PC-3 (cell line): ENCODE measurements around the gene PIM1. TPM values are rescaled to one million over a fixed set of nuclear protein-coding genes. Genes with fewer than 3 reads are reported as not detected.

ENCODE experiments used
- ATAC-seq: fragments of 200-7000 bp; cut with Tn5 transposase; 2 replicates; pipeline ENCODE4 v1.9.1; 2020; ENCODE audit warnings: mild to moderate bottlenecking, moderate library complexity
- BruUV-seq: library from RNA; stranded (reverse); fragments of 400-500 nt; replicated peaks from 2 replicates; lab custom pipeline; 2021; lab: Mats Ljungman, UMichigan
- CTCF ChIA-PET: fragments of 300-600 bp; sonication (Branson Sonifier 250); formaldehyde crosslinking; loops from one replicate; lab custom pipeline; 2022; ENCODE audit warnings: antibody characterized with exemption; lab: Charles Lee
- POLR2A ChIA-PET: fragments of 300-600 bp; sonication (Branson Sonifier 250); formaldehyde crosslinking; loops from one replicate; lab custom pipeline; 2022; ENCODE audit warnings: antibody characterized with exemption; ENCODE audit not compliant: unreplicated experiment; lab: Charles Lee
- DNase-seq: peaks from one replicate; pipeline ENCODE4 v3.0.0-alpha.2; 2015
- H2AFZ ChIP-seq: fragments of 300-600 bp; sonication (generic); 2 replicates; pipeline ENCODE4 v1.6.0; 2016; ENCODE audit warnings: antibody characterized with exemption, low read length
- H3F3A ChIP-seq: fragments of 300-600 bp; sonication (generic); one replicate; pipeline ENCODE4 v1.6.0; 2017; ENCODE audit warnings: antibody characterized with exemption, low read length, control low read depth, mild to moderate bottlenecking; ENCODE audit not compliant: unreplicated experiment
- H3K27ac ChIP-seq: fragments of 300-600 bp; sonication (generic); 2 replicates; pipeline ENCODE4 v1.5.1; 2016; ENCODE audit warnings: mild to moderate bottlenecking, low read length
- H3K27me3 ChIP-seq: fragments of 300-600 bp; sonication (generic); 2 replicates; pipeline ENCODE4 v1.6.1; 2016; ENCODE audit warnings: low read length, mixed read lengths
- H3K36me3 ChIP-seq: fragments of 300-600 bp; sonication (generic); 2 replicates; pipeline ENCODE4 v1.6.1; 2016; ENCODE audit warnings: low read depth, mixed run types, low read length, mixed read lengths
- H3K4me1 ChIP-seq: fragments of 300-600 bp; sonication (generic); 2 replicates; pipeline ENCODE4 v1.5.1; 2016; ENCODE audit warnings: low read length; ENCODE audit not compliant: insufficient read depth
- H3K4me2 ChIP-seq: fragments of 300-600 bp; sonication (generic); 2 replicates; pipeline ENCODE4 v1.6.0; 2016; ENCODE audit warnings: low read length
- H3K4me3 ChIP-seq: fragments of 300-600 bp; sonication (generic); 2 replicates; pipeline ENCODE4 v1.5.1; 2016; ENCODE audit warnings: mild to moderate bottlenecking, low read length, mixed read lengths
- H3K79me2 ChIP-seq: fragments of 300-600 bp; sonication (generic); 2 replicates; pipeline ENCODE4 v1.6.1; 2017; ENCODE audit warnings: low read length, mixed read lengths
- H3K9ac ChIP-seq: fragments of 300-600 bp; sonication (generic); 2 replicates; pipeline ENCODE4 v1.6.0; 2016; ENCODE audit warnings: mild to moderate bottlenecking, low read length
- H3K9me2 ChIP-seq: fragments of 300-600 bp; sonication (generic); replicated peaks from 2 replicates; pipeline ENCODE4 v1.6.1; 2016; ENCODE audit warnings: mixed run types, low read length, mixed read lengths
- H3K9me3 ChIP-seq: fragments of 300-600 bp; sonication (generic); 2 replicates; pipeline ENCODE4 v1.6.1; 2016; ENCODE audit warnings: low read length, mixed read lengths
- H4K20me1 ChIP-seq: fragments of 300-600 bp; sonication (generic); 2 replicates; pipeline ENCODE4 v1.6.1; 2016; ENCODE audit warnings: low read length, mixed read lengths
- EZH2 ChIP-seq: fragments of 300-600 bp; sonication (generic); IDR thresholded peaks from one replicate; pipeline ENCODE4 v1.6.1; 2017; ENCODE audit warnings: antibody characterized with exemption, mild to moderate bottlenecking, low read length; ENCODE audit not compliant: unreplicated experiment
- EZH2phosphoT487 ChIP-seq: fragments of 300-600 bp; sonication (generic); IDR thresholded peaks from 2 replicates; pipeline ENCODE4 v1.6.1; 2018; ENCODE audit warnings: mild to moderate bottlenecking, antibody characterized with exemption, low read length, borderline replicate concordance
- intact Hi-C: fragments of 100-400 bp; cut with micrococcal nuclease; formaldehyde crosslinking; loops from 2 replicates; pipeline ENCODE4 v1.9.0; 2023
- total RNA-seq: library from RNA; depleted of rRNA; stranded (reverse); fragments of >200 nt; gene quantifications from 2 replicates; pipeline ENCODE4 v1.2.3, GENCODE V29; 2014
- TF ChIP-seq, protein P1 (sequence below): fragments of 300-600 bp; sonication (generic); conservative IDR thresholded peaks from 2 replicates; pipeline ENCODE4 v1.5.1; 2017; ENCODE audit warnings: antibody characterized with exemption, low read depth, mild to moderate bottlenecking, low read length

PIM1 gene
- total RNA-seq, 1 experiment from 2014 or later: 74.1 TPM

DNA sequence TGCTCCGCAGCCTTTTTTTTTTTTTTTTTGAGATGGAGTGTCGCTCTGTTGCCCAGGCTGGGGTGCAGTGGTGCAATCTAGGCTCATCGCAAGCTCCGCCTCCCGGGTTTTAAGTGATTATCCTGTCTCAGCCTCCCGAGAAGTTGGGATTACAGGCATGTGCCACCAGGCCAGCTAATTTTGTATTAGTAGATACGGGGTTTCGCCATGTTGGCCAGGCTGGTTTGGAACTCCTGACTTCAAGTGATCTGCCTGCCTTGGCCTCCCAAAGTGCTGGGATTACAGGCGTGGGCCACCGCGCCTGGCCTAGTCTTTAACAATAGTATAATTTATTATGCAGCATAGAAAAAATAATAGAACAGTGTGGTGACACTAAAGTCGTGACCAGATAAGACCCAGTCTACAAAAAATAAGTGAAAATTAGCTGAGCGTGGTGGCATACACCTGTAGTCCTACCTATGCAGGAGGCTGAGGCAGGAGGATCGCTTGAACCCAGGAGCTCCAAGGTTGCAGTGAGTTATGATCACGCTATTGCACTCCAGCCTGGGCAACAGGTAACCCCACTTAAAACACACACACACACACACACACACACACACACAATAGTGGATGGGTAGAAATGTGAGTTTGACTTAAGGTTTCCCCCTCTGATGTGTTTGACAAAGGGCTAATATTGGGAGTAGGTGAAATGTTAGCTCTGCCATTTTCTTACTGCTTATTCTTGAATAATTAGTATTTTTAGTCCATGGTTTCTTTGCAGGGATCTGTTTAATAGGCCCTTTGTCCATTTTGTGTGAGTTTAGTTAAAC is 6.5 kb downstream of the PIM1 start:
- H3K27ac ChIP-seq: no peak overlapping the region
- no peaks in the 10 kb centered on the region for H3K9me3 ChIP-seq
- TF ChIP-seq EZH2phosphoT487 (no peak), EZH2 (no peak)
- TF ChIP-seq, protein P1, sequence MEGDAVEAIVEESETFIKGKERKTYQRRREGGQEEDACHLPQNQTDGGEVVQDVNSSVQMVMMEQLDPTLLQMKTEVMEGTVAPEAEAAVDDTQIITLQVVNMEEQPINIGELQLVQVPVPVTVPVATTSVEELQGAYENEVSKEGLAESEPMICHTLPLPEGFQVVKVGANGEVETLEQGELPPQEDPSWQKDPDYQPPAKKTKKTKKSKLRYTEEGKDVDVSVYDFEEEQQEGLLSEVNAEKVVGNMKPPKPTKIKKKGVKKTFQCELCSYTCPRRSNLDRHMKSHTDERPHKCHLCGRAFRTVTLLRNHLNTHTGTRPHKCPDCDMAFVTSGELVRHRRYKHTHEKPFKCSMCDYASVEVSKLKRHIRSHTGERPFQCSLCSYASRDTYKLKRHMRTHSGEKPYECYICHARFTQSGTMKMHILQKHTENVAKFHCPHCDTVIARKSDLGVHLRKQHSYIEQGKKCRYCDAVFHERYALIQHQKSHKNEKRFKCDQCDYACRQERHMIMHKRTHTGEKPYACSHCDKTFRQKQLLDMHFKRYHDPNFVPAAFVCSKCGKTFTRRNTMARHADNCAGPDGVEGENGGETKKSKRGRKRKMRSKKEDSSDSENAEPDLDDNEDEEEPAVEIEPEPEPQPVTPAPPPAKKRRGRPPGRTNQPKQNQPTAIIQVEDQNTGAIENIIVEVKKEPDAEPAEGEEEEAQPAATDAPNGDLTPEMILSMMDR: no peak
- H3K36me3 ChIP-seq: peaks cover 34% of the 10 kb centered on the region
- no peaks in the 10 kb centered on the region for H3K9me2 ChIP-seq
- peaks cover 33% of the 10 kb centered on the region for H4K20me1 ChIP-seq
- peaks cover 4% of the 10 kb centered on the region for H3K4me1 ChIP-seq
- H3K4me3 ChIP-seq: no peak overlapping the region
- ChIA-PET POLR2A (no interaction called here), CTCF (interaction anchor here (1.5 kb wide), 1 partner anchor 147 kb away, joined by 3 read pairs; no protein-coding TSS in a partner anchor)
- no peak for ATAC-seq
- no peaks in the 10 kb centered on the region for H3F3A ChIP-seq
- no peak overlapping the region for H3K9ac ChIP-seq
- no TSS peak for BruUV-seq
- peaks cover 21% of the 10 kb centered on the region for H3K79me2 ChIP-seq
- H3K27me3 ChIP-seq: no peaks in the 10 kb centered on the region
- intact Hi-C loops: no loop called here
- no peak for DNase-seq
- H2AFZ ChIP-seq: no peak overlapping the region
- no peak overlapping the region for H3K4me2 ChIP-seq

DNA sequence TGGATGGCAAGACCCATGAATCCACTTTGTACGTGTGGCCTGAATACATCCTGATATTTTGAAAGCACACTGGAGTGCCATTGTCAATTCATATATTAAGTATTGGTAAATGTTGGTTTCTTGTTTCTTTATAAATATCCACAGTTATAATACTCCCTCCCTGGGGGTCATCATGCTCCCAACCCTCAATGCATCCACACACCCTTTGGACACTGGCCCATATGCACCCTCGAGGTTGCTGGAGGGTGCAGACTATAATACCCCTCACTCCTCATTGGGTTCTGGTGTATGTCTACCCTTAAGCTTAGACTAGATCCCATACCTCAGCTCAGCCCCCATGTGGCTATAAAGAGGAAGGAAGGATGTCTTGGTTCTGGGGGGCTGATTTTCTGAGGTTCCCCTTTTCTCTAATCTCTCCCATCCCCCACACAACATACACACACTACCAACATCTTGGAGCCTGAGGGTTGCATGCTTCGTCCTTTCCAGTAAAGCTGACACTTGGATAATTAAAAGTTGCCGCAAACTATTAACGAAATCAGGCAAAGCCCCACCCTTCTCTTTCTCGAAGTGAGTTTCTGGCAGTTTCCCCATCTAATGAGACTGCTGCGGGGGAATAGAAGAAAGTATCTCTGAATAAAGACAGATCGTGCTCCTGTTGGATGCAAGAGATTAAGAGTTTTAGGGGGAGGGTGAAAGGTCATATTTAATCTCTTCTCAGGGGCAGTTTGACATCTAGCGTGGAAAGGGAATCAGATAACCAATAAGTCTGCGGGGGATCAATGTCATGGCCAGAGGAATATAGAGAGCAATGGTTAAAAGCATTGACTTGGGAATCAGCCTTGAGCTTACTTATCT is 7.4 kb downstream of the PIM1 start:
- no peak overlapping the region for H3K4me3 ChIP-seq
- CTCF ChIA-PET: interaction anchor here (1.5 kb wide), 1 partner anchor 148 kb away, joined by 3 read pairs; no protein-coding TSS in a partner anchor
- BruUV-seq: no TSS peak
- H3K9ac ChIP-seq: no peak overlapping the region
- H3K27ac ChIP-seq: no peak overlapping the region
- H3K27me3 ChIP-seq: no peaks in the 10 kb centered on the region
- H2AFZ ChIP-seq: no peak overlapping the region
- H3K9me3 ChIP-seq: no peaks in the 10 kb centered on the region
- no peaks in the 10 kb centered on the region for H3K9me2 ChIP-seq
- H3K79me2 ChIP-seq: peaks cover 17% of the 10 kb centered on the region
- peaks cover 29% of the 10 kb centered on the region for H4K20me1 ChIP-seq
- H3K4me2 ChIP-seq: no peak overlapping the region
- TF ChIP-seq, protein P1: no peak; the same call in 1 of the 2 replicates
- TF ChIP-seq EZH2phosphoT487 (no peak), EZH2 (no peak)
- POLR2A ChIA-PET: interaction anchor here (0.5 to 0.6 kb wide), 2 partner anchors 73 to 148 kb away, joined by 3 read pairs; no protein-coding TSS in a partner anchor
- no peak for DNase-seq
- intact Hi-C loops: no loop called here
- no peak for ATAC-seq
- no peaks in the 10 kb centered on the region for H3F3A ChIP-seq
- H3K4me1 ChIP-seq: peaks cover 3% of the 10 kb centered on the region
- H3K36me3 ChIP-seq: peaks cover 32% of the 10 kb centered on the region
